ENCODE measurements around the gene PDZD8.

- no peak for TF ChIP-seq CTCF (IDR thresholded peaks at IDR 0.05; ENCODE audit: low read depth, low read length)
- TF ChIP-seq EZH2phosphoT487 (IDR thresholded peaks at IDR 0.05; ENCODE audit: low read depth) = no peak
Observed at GRCh38 chr10:117365612-117366011, 9.6 kb downstream of the PDZD8 start.
